ENCODE measurements around the gene CARD9. TPM values are rescaled to one million over a fixed set of nuclear protein-coding genes. Genes with fewer than 3 reads are reported as not detected.

CARD9 gene
- total RNA-seq, 1 donor from 2014 or later, result 0.94 TPM

- Mint-ChIP-seq H3K4me3 (ENCODE audit: unreplicated experiment) (no peak overlapping the region), H3K27me3 (ENCODE audit: unreplicated experiment) (no peaks in the 10 kb centered on the region), H3K36me3 (ENCODE audit: unreplicated experiment) (no peaks in the 10 kb centered on the region), H3K9me3 (ENCODE audit: unreplicated experiment) (no peaks in the 10 kb centered on the region), H3K27ac (ENCODE audit: unreplicated experiment) (no peak overlapping the region), H3K4me1 (ENCODE audit: unreplicated experiment) (peaks cover 30% of the 10 kb centered on the region)
- DNase-seq (ENCODE audit: extremely low spot score, unreplicated experiment), result no peak
- TF ChIP-seq CTCF (IDR thresholded peaks at IDR 0.05), result no peak
Observed at GRCh38 chr9:136343121-136343883, 30.2 kb downstream of the CARD9 start.

GRCh38 chr9:136342181-136343120, 31.0 kb downstream of the CARD9 start:
- no peaks in the 10 kb centered on the region for H3K27me3 Mint-ChIP-seq (ENCODE audit: unreplicated experiment)

GRCh38 chr9:136341769-136342168, 31.7 kb downstream of the CARD9 start:
- no peak for DNase-seq (ENCODE audit: extremely low spot score, unreplicated experiment)
- Mint-ChIP-seq H3K27me3 (ENCODE audit: unreplicated experiment) (no peaks in the 10 kb centered on the region), H3K9me3 (ENCODE audit: unreplicated experiment) (no peaks in the 10 kb centered on the region), H3K4me3 (ENCODE audit: unreplicated experiment) (no peak overlapping the region), H3K27ac (ENCODE audit: unreplicated experiment) (no peak overlapping the region), H3K36me3 (ENCODE audit: unreplicated experiment) (no peaks in the 10 kb centered on the region), H3K4me1 (ENCODE audit: unreplicated experiment) (peaks cover 30% of the 10 kb centered on the region)
- no peak for TF ChIP-seq CTCF (IDR thresholded peaks at IDR 0.05)

More at GRCh38 chr9:136342181-136343120, 31.0 kb downstream of the CARD9 start:
- peaks cover 30% of the 10 kb centered on the region for H3K4me1 Mint-ChIP-seq (ENCODE audit: unreplicated experiment)
- H3K4me3 Mint-ChIP-seq (ENCODE audit: unreplicated experiment), result peak overlapping the region; percentile 14
- H3K9me3 Mint-ChIP-seq (ENCODE audit: unreplicated experiment), result no peaks in the 10 kb centered on the region
- no peak for DNase-seq (ENCODE audit: extremely low spot score, unreplicated experiment)
- no peak for TF ChIP-seq CTCF (IDR thresholded peaks at IDR 0.05)
- no peak overlapping the region for H3K27ac Mint-ChIP-seq (ENCODE audit: unreplicated experiment)
- no peaks in the 10 kb centered on the region for H3K36me3 Mint-ChIP-seq (ENCODE audit: unreplicated experiment)

- Mint-ChIP-seq H3K4me3 (ENCODE audit: unreplicated experiment) (no peak overlapping the region), H3K36me3 (ENCODE audit: unreplicated experiment) (no peaks in the 10 kb centered on the region), H3K27me3 (ENCODE audit: unreplicated experiment) (no peaks in the 10 kb centered on the region), H3K9me3 (ENCODE audit: unreplicated experiment) (no peaks in the 10 kb centered on the region), H3K4me1 (ENCODE audit: unreplicated experiment) (peaks cover 28% of the 10 kb centered on the region), H3K27ac (ENCODE audit: unreplicated experiment) (no peak overlapping the region)
- TF ChIP-seq CTCF (IDR thresholded peaks at IDR 0.05), result no peak
- no peak for DNase-seq (ENCODE audit: extremely low spot score, unreplicated experiment)
Observed at GRCh38 chr9:136341042-136341655, 32.3 kb downstream of the CARD9 start.

Measured in osteocyte (in vitro differentiated cells).